Tibial nerve (tissue), 4 donors: ENCODE data around the gene SH2B3. TPM values are rescaled to one million over a fixed set of nuclear protein-coding genes. Genes with fewer than 3 reads are reported as not detected.
"Not testable (repeated sequence)": the region's sequence is repeated elsewhere in the genome, so short reads cannot be mapped to it uniquely, and the experiment has no call there.

Experiments used
- DNase-seq, 2 donors: peaks; one replicate each; pipeline ENCODE4 v3.0.0-alpha.2; 2019; ENCODE audit warnings: low spot score in 2 of 2
- H3K27ac ChIP-seq, 4 donors: fragments of 200-600 bp; sonication (generic) in 3 of 4; one replicate each; pipeline ENCODE4 v1.5.1; 2017 to 2019; ENCODE audit warnings: mild to moderate bottlenecking in 1 of 4
- H3K27me3 ChIP-seq, 2 donors: fragments of 200-600 bp; sonication (generic) in 1 of 2; one replicate each; pipeline versions ENCODE4 v1.5.1 to v1.6.0; 2017 to 2019
- H3K36me3 ChIP-seq, 3 donors: fragments of 200-600 bp; sonication (generic); one replicate each; pipeline ENCODE4 v1.5.1; 2018 to 2019
- H3K4me1 ChIP-seq, 4 donors: fragments of 200-600 bp; sonication (generic) in 3 of 4; one replicate each; pipeline ENCODE4 v1.5.1; 2017 to 2019
- H3K4me3 ChIP-seq, 4 donors: fragments of 200-600 bp; sonication (generic) in 3 of 4; one replicate each; pipeline ENCODE4 v1.5.1; 2017 to 2019; ENCODE audit warnings: mild to moderate bottlenecking in 1 of 4, moderate library complexity in 1 of 4
- H3K9me3 ChIP-seq, 4 donors: fragments of 200-600 bp; sonication (generic) in 3 of 4; one replicate each; pipeline ENCODE4 v1.5.1; 2017 to 2019
- CTCF ChIP-seq, 5 experiments: fragments of 200-600 bp in 3 of 5; fragments of 450-650 bp in 2 of 5; sonication (generic) in 3 of 5; IDR thresholded peaks; one replicate each; pipeline ENCODE4 v1.5.1; 2016 to 2019; ENCODE audit warnings: antibody characterized with exemption in 5 of 5, mild to moderate bottlenecking in 3 of 5, moderate library complexity in 2 of 5
- EP300 ChIP-seq, 2 donors: sonication (generic); formaldehyde crosslinking; IDR thresholded peaks; one replicate each; pipeline ENCODE4 v1.6.1; 2017; ENCODE audit warnings: antibody characterized with exemption in 2 of 2, mild to moderate bottlenecking in 1 of 2
- POLR2A ChIP-seq, 2 donors: fragments of 450-650 bp; IDR thresholded peaks; one replicate each; pipeline ENCODE4 v1.6.1; 2017; ENCODE audit warnings: antibody characterized with exemption in 2 of 2, mild to moderate bottlenecking in 2 of 2, moderate library complexity in 2 of 2
- WGBS, 2 donors: methylation state at CpG; one replicate each; pipeline ENCODE4 v1.1.5; 2018; 5-methylcytosine and 5-hydroxymethylcytosine counted together
- total RNA-seq, 4 donors: library from RNA; depleted of rRNA; stranded (reverse); fragments of >200 nt; gene quantifications; one replicate each; pipeline ENCODE4 v1.1.0, GENCODE V29; 2016

SH2B3 gene
- total RNA-seq, 4 donors from 2014 or later: 21.4 to 79.8 (median 36.3) TPM

- H3K27ac ChIP-seq: peak overlapping the region in 2 of 4 donors; percentile 57 to 77
- H3K36me3 ChIP-seq: peaks cover 0 to 17% (median 0%) of the 10 kb centered on the region in 3 donors
- TF ChIP-seq CTCF (IDR thresholded peaks at IDR 0.05): no peak
- TF ChIP-seq POLR2A (IDR thresholded peaks at IDR 0.05): no peak
- no peak for TF ChIP-seq EP300 (IDR thresholded peaks at IDR 0.05)
- peaks cover 0 to 29% (median 15%) of the 10 kb centered on the region in 4 donors for H3K4me1 ChIP-seq
- WGBS, 2 donors: 52 to 57% methylated on average over 13 of the region's 13 CpGs
- no peaks in the 10 kb centered on the region for H3K27me3 ChIP-seq
- no peaks in the 10 kb centered on the region for H3K9me3 ChIP-seq
- peak overlapping the region; percentile 70 to 86 (median 78) for H3K4me3 ChIP-seq
- DNase-seq: no peak
Measured at GRCh38 chr12:111369496-111370220, 36.1 kb upstream of the SH2B3 start.

GRCh38 chr12:111373231-111373630 lies 32.5 kb upstream of the SH2B3 start:
- H3K27me3 ChIP-seq, H3K27ac ChIP-seq, H3K9me3 ChIP-seq, DNase-seq, H3K4me3 ChIP-seq, H3K36me3 ChIP-seq: not testable (repeated sequence)
- WGBS, 2 donors: 100% methylated on average over 1 of the region's 1 CpG
- H3K4me1 ChIP-seq: peaks cover 0 to 11% (median 9%) of the 10 kb centered on the region in 4 donors

- DNase-seq: no peak
Measured at GRCh38 chr12:111377440-111377839, 28.3 kb upstream of the SH2B3 start.

GRCh38 chr12:111379942-111380554 lies 25.7 kb upstream of the SH2B3 start:
- H3K36me3 ChIP-seq: no peaks in the 10 kb centered on the region
- no peak for DNase-seq
- H3K9me3 ChIP-seq: peaks cover 0 to 7% (median 0%) of the 10 kb centered on the region in 4 donors
- TF ChIP-seq EP300 (IDR thresholded peaks at IDR 0.05) (no peak), CTCF (IDR thresholded peaks at IDR 0.05) (no peak), POLR2A (IDR thresholded peaks at IDR 0.05) (no peak)
- no peak overlapping the region for H3K4me3 ChIP-seq
- no peaks in the 10 kb centered on the region for H3K4me1 ChIP-seq
- WGBS, 2 donors: 85 to 95% methylated on average over 6 of the region's 6 CpGs
- H3K27me3 ChIP-seq: no peaks in the 10 kb centered on the region
- H3K27ac ChIP-seq: no peak overlapping the region

More at GRCh38 chr12:111377440-111377839, 28.3 kb upstream of the SH2B3 start:
- H3K27me3 ChIP-seq: no peaks in the 10 kb centered on the region
- no peaks in the 10 kb centered on the region for H3K4me1 ChIP-seq
- TF ChIP-seq POLR2A (IDR thresholded peaks at IDR 0.05) (no peak), CTCF (IDR thresholded peaks at IDR 0.05) (no peak), EP300 (IDR thresholded peaks at IDR 0.05) (no peak)
- 97 to 98% methylated on average over 3 of the region's 3 CpGs for WGBS, 2 donors
- H3K36me3 ChIP-seq: no peaks in the 10 kb centered on the region
- H3K27ac ChIP-seq: no peak overlapping the region
- peaks cover 0 to 7% (median 0%) of the 10 kb centered on the region in 4 donors for H3K9me3 ChIP-seq
- no peak overlapping the region for H3K4me3 ChIP-seq

GRCh38 chr12:111384596-111384995 lies 21.1 kb upstream of the SH2B3 start:
- Histone ChIP-seq H3K27me3 (no peaks in the 10 kb centered on the region), H3K27ac (no peak overlapping the region), H3K4me3 (no peak overlapping the region), H3K4me1 (no peaks in the 10 kb centered on the region), H3K36me3 (no peaks in the 10 kb centered on the region), H3K9me3 (no peaks in the 10 kb centered on the region)
- WGBS, 2 donors: 79 to 92% methylated on average over 5 of the region's 5 CpGs
- DNase-seq: no peak
- no peak for TF ChIP-seq EP300 (IDR thresholded peaks at IDR 0.05)
- TF ChIP-seq CTCF (IDR thresholded peaks at IDR 0.05): no peak
- no peak for TF ChIP-seq POLR2A (IDR thresholded peaks at IDR 0.05)
